Upper lobe of left lung (tissue), 4 donors: ENCODE measurements around the gene UNC5A.

Source experiments
- EP300 ChIP-seq, 4 donors: sonication (generic); formaldehyde crosslinking; IDR thresholded peaks; one replicate each; pipeline ENCODE4 v1.5.1; 2017; ENCODE audit warnings: antibody characterized with exemption in 4 of 4, control low read depth in 2 of 4
- POLR2A ChIP-seq, 4 donors: fragments of 450-650 bp; IDR thresholded peaks; one replicate each; pipeline ENCODE4 v1.5.1; 2016 to 2017; ENCODE audit warnings: antibody characterized with exemption in 4 of 4, mild to moderate bottlenecking in 2 of 4
- POLR2AphosphoS5 ChIP-seq, 2 donors: sonication (generic); formaldehyde crosslinking; IDR thresholded peaks; one replicate each; pipeline ENCODE4 v1.5.1; 2017; ENCODE audit warnings: antibody characterized with exemption in 2 of 2
- TF ChIP-seq, protein P1 (sequence below), 6 experiments: fragments of 450-650 bp in 4 of 6; fragments of 200-600 bp in 2 of 6; sonication (generic) in 2 of 6; IDR thresholded peaks; one replicate each; pipeline ENCODE4 v1.5.1; 2016 to 2019; ENCODE audit warnings: antibody characterized with exemption in 6 of 6

DNA sequence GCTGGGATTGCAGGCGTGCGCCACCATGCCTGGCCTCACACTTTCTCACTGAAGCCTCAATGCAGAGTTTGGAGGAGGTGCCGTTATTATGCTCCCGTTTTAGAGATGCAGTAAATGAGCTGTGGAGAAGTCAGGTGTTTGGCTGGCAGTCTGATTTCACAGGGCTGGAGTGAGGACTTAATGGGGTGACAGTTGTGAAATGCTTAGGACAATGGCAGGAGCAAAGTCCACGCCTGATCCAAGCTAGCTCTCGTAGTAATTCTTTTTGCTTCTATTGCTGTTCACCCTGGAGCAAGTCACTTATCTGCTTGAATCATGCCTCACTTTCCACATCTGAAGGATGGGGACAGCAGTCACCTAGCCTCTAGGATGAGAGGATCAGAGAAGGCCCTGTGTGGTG, 21.8 kb downstream of the UNC5A start:
- TF ChIP-seq, protein P1, sequence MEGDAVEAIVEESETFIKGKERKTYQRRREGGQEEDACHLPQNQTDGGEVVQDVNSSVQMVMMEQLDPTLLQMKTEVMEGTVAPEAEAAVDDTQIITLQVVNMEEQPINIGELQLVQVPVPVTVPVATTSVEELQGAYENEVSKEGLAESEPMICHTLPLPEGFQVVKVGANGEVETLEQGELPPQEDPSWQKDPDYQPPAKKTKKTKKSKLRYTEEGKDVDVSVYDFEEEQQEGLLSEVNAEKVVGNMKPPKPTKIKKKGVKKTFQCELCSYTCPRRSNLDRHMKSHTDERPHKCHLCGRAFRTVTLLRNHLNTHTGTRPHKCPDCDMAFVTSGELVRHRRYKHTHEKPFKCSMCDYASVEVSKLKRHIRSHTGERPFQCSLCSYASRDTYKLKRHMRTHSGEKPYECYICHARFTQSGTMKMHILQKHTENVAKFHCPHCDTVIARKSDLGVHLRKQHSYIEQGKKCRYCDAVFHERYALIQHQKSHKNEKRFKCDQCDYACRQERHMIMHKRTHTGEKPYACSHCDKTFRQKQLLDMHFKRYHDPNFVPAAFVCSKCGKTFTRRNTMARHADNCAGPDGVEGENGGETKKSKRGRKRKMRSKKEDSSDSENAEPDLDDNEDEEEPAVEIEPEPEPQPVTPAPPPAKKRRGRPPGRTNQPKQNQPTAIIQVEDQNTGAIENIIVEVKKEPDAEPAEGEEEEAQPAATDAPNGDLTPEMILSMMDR (IDR thresholded peaks at IDR 0.05) = no peak
- TF ChIP-seq POLR2A (IDR thresholded peaks at IDR 0.05) = no peak
- no peak for TF ChIP-seq POLR2AphosphoS5 (IDR thresholded peaks at IDR 0.05)
- no peak for TF ChIP-seq EP300 (IDR thresholded peaks at IDR 0.05)
